GM21423 (cell line): ENCODE results near the gene WDR38.
"Not testable (repeated sequence)": the region's sequence is repeated elsewhere in the genome, so short reads cannot be mapped to it uniquely, and the experiment has no call there.

Experiments used
- ATAC-seq: cut with Tn5 transposase; IDR thresholded peaks from one replicate; pipeline ENCODE4 v1.9.1; 2021; ENCODE audit warnings: mild to moderate bottlenecking, moderate library complexity; ENCODE audit not compliant: unreplicated experiment

WDR38 gene

DNA sequence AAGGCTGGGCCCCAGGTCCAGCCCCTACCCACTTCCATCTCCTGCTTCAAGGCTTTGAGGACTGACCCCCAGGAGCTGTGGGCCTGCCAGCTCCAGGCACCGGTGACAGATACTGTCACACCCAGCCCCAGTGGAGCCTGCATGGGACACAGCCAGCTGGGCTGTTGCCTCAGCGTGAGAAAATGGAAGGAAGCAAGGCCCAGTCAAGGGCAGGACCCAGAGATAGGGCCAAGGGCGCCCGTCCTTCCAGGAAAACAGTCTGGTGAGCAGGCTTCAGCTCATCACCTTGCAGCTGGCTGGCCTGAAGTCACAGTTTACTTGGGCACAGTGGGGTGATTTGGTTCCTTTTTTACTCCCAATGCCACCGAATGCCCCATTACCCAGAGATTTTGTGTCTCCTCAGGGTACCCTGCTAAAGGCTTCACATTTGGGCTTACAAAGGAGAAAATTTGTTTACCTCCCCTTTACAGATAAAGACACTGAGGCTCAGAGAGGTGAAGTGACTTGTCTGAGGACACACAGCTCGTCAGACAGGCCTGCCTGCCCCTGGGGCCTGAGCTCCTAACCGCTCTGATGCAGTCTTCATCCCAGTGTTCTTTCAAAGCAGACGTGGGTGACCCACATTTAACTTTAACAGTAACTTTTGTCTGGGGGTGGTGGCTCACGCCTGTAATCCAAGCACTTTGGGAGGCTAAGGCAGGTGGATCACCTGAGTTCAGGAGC, 21.5 kb upstream of the WDR38 start:
- ATAC-seq = no peak

DNA sequence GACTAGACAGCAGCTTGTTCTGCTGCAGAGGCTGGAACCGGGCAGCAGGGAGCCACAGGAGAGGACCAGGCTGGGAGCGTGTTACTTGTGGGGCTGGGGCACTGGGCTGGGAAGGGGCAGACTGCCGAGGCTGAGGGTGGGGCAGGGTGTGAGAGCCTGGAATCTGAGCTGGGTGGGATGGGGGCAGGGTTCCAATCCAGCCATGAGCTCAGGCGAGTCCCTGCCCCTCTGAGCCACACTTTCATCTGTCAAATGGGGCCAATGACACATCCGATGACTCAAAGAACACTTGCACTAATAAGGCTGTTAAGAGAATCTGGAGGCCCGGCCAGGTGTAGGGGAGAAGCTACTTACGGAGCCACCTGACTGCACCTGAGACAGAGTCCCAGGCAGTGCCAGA, 18.7 kb upstream of the WDR38 start:
- no peak for ATAC-seq

DNA sequence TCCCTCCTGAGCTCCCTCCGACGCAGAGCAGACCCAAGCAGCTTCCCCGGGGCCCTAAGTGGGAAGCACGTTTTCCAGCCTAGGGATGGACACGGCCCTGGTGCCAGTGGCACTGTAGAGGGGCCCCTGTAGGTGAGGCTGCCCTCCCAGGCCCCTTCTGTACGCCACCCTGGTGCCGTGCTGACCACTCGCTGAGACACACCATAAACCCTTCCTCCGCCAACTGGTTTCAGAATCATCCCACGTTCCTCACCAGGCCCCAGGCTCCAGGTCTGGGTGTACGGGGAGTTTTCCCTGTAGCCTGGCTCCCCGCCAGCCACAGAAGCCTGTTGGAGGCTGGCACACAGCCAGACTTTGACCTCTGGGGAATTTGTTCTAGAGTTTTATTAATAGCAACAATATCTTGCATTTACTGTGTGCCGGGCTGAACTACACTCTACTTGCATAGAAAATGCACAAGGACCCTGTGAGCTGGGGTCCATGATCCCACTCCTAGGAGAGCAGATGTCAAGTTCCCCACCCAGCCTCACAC, 18.2 kb upstream of the WDR38 start:
- no peak for ATAC-seq

DNA sequence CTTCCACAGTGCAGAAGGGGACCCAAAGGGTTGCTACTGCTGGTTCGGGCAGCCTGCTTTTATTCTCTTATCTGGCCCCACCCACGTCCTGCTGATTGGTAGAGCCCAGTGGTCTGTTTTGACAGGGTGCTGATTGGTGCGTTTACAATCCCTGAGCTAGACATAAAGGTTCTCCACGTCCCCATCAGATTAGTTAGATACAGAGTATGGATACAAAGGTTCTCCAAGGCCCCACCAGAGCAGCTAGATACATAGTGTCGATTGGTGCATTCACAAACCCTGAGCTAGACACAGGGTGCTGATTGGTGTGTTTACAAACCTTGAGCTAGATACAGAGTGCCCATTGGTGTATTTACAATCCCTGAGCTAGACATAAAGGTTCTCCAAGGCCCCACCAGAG, 15.1 kb upstream of the WDR38 start:
- ATAC-seq = not testable (repeated sequence)

DNA sequence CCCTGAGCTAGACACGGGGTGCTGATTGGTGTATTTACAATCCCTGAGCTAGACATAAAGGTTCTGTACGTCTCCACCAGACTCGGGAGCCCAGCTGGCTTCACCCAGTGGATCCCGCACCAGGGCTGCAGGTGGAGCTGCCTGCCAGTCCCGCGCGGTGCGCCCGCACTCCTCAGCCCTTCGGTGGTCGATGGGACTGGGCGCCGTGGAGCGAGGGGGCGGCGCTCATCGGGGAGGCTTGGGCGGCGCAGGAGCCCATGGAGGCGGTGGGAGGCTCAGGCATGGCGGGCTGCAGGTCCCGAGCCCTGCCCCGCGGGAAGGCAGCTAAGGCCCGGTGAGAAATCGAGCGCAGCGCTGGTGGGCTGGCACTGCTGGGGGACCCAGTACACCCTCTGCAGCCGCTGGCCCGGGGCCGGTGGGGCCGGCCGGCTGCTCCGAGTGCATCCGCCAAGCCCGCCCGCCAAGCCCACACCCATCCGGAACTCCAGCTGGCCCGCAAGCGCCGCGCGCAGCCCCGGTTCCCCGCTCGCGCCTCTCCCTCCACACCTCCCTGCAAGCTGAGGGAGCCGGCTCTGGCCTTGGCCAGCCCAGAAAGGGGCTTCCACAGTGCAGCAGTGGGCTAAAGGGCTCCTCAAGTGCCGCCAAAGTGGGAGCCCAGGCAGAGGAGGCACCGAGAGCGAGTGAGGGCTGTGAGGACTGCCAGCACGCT, 14.5 kb upstream of the WDR38 start:
- ATAC-seq = not testable (repeated sequence)

DNA sequence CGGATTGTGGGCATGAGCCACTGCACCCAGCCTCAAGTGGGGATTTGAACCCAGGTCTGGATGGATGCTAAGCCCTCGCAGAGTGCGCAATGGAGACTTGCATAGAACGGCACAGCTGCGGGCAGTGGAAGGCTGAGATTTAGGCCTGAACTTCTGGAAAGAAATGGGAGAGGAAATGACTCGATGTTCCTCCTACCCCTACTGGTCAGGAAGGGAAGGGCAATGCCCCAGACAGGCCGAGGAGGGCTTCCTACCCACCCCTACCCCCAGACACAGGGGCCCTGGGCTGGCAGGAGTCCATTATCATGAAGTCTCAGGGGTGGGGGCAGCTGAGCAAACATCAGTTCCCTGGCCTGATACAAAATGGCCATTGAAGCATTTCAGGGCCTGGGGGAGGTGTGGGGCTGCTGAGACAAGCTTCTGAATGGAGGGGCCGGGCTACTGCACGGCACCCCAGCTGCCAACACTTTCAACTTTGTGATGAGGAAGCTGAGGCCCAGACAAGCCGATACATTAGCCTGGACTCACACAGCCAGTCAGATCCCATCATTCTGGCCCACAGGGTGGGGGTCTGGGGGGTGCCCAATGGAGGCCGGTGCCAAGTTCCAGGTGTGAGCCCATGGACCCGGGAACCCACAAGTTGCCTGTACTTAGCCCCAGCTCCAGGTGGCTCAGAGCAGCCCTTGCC, 13.5 kb upstream of the WDR38 start:
- ATAC-seq = no peak

DNA sequence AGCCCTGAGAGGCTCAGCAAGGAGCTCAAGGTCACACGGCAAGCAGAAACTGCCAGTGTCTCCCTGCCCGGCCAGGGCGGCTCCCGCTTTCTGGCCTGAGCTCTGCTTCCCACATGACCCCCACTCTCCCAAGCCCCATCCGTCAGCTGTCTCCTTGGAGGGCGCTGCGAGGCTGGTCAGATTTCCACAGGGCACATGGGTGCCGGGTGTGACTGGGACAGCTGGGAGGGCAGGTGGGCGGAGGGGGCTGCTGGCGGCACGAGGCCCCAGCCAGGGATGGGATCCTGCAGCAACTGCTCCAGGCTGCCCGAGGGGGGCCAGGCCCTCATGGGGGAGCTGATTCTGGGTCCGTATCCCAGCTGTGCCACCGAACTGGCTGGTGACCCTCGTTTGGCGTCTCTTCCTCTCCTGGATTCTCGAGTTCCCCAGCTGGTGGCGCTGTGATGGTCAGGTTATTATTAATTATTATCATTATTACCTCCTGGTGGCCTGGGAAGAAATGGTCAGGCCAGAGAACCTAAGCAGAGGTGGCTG, 12.9 kb upstream of the WDR38 start:
- ATAC-seq = no peak

DNA sequence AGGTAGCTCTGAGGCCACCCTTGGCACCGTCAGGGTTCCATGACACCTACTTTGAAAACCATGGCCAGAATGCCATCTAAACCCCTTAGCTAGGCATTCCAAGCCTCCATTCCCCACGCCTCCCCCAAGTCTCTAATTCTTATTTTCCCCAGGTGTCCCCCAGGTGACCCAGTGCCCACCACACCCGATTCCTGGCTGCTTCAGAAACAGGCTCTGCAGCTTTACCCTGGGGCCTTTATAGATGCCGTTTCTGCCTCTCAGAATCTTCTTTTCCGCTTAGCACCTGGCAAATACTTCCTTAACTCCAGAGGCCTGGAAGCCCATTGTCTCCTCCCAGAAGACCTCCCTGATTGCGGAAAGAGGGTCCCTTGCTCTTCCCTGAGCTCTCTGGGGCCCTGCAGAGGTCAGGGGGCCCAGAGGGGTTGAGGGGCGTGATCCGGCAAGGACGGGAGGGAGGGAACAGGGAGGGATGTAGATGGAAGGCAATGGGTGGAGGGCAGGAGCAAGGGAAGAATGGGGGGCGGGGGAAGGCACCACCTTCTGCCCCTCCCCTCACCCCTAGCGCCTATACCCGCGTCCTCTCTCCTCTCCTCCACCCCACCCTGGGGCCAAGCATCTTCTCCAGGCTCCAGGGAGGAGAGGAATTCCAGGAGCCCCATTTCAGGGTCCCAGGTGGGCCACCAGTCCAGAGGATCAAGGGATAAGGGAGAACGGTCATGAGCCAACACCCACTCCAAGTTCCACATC, 12.0 kb upstream of the WDR38 start:
- no peak for ATAC-seq

DNA sequence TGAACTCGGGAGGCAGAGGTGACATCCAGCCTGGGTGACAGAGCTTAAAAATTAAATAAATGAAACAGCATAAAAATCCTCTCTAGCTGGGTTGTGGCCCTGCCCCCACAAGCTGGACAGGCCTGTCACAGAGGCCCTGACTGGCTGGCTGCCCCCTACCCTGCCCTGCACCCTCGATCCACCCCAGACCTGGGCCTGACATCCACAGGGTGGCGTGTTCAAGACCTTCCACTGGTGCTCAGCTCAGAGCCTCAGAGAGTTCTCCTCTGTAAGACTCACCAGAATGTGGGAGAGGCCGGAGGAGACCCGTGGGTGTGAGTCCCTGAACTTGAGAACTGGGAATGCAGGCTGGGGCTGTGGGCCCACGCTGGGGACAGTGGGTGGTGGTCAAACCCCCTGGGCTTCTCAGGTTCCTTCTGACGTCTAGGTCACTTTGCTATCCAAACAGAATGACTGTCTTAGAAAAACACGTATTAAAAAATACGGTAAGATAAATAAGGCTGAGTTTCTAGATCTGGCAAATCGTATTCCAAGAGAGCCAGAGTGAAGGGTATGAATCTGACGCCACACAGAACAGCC, 9.7 kb upstream of the WDR38 start:
- no peak for ATAC-seq

DNA sequence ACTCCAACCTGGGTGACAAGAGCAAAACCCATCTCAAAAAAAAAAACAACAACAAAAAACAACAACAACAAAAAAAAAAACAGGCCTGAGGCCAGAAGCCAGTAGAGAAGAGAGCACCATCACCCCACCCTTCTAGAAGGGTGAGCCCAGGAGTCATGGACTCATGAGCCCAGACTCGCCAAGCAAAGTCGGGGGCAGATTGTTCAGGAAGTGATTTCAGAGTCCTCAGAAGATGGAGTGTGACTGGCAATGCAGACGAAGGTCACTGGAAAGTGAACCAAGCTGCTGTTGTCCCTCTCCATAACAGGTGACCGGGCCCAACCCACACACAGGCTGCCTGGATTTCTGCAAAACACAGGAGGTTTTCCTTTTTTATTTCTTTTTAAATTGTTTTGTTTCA, 9.0 kb upstream of the WDR38 start:
- no peak for ATAC-seq

DNA sequence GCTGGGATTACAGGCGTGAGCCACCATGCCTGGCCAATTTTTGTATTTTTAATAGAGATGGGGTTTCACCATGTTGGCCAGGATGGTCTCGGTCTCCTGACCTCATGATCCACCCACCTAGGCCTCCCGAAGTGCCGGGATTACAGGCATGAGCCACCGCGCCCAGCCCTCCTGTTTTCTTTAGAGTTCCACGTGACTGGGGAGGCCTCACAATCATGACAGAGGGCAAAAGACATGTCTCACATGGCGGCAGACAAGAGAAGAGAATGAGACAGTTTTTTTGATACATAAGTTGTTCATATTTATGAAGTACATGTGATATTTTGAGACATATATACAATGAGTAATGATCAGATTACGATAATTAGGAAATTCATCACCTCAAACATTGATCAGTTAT, 6.8 kb upstream of the WDR38 start:
- ATAC-seq = not testable (repeated sequence)

DNA sequence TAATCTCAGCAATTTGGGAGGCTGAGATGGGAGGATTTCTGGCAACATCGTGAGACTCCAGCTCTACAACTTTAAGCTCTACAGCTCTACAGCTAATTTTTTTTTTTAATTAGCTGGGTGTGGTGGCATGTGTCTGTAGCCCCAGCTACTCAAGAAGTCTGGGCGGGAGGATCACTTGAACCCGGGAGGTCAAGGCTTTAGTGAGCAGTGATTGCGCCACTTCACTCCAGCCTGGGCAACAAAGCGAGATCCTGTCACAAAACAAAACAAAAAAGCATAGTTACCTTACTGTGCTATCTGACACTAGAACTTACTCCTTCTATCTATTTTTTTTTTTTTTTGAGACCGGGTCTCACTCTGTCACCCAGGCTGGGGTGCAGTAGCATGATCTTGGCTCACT, 6.3 kb upstream of the WDR38 start:
- no peak for ATAC-seq

DNA sequence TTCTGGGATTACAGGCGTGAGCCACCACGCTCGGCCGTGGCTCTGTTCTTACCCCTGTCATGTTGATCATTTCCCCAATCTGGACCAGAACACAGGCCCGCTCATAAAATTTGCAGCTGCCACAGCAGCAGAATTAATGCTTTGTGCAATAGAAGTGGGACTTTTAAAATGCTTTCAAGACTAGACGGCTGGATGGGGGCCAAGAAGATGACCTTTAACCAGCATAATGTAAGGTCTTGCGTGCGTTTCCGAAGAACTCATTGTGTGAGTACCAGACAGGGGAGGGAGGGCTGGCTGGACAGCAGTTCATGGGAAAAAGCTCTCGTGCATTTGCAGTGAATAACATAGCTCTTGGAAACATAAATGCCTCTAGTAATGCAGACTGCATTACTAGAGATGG, 3.5 kb upstream of the WDR38 start:
- no peak for ATAC-seq

DNA sequence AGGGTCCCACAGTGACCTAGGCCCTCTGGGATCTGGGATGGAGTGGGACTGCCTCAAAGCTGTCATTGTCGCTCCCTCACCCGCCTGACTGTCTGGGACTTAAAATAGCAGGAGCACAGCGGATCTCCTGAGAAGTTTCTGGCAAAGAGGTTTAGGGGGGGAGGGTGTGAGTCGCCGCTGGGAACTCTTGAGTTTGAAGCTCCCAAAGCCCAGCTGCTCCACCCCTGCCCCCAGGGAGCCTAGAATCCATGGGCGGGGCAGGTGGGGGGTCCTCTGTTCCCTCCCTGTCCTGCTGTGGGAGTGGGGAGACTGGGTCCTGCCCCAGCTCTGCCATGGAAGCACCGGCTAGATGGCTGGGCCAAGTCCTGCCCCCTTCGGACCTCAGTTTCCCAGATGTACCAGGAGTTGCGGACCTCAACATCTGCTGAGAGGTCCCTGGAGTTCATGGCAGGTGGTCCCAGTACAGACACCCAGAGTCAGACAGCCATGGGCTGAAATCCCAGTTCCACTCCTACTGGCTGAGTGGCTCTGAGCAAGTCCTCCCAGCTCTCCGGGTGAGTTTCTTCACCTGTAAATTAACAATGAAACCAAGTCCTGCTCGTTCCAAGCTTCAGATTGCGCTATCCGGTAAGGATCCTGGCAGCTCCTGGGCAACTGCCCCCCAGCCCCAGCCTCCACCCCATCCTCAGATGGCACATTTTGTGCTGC, 985 bp upstream of the WDR38 start:
- ATAC-seq = no peak

DNA sequence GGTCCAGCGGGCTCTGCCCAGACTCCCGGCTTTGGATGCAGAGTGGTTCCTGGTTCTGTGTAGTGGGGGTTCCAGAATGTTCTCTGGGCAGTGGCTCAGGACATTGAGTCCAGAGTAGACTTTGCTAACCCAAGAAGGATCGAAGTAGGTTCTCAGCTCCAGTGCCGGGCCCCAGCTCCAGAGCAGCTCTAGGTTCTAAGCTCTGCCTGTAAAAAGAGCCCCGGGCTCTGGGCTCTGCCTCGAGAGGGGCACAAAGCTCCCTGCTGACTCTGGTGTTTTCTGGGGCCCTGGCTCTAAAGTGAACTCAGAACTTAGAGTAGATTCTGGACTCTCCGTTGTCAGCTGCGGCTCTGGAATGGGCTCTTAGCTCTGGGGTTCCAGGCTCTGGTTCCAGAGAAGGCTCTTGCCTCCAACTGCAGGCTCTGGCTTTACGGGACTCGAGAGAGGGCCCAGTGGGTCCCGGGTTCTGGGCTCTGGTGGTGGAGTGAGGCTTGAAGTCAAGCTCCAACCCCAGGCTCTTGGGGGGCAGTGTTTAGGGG, 414 bp downstream of the WDR38 start:
- ATAC-seq = no peak

DNA sequence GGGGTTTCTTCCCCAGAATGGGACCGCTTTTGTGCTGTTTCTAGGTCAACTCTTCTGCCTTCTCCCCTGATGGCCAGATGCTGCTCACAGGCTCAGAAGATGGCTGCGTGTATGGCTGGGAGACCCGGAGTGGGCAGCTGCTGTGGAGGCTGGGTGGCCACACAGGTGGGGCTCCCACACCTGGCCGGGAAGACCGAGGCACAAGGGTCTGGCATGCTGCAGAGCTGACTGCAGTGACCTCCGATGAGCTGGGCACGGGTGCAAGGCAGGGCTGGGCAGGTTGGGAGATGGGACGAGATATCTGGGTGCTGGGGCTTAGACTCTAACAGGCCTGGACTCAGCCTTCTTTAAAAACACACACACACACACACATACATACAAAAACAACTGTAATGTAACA, 901 bp downstream of the WDR38 start:
- no peak for ATAC-seq

DNA sequence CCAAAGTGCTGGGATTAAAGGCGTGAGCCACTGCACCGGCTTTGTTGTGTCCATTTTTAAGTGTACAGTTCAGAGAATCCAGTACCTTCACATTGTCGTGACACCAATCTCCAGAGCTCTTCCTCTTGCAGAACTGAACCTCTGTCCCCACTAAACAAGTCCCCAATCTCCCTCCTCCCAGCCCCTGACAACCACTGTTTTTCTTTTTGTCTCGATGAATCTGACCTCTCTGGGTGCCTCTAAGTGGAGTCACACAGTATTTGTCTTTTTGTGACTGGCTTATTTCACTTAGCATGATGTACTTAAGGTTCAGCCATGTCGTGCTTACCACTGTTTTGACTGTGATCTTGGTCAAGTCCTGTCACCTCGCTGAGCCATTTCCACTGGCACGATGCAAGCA, 1.6 kb downstream of the WDR38 start:
- ATAC-seq = no peak

DNA sequence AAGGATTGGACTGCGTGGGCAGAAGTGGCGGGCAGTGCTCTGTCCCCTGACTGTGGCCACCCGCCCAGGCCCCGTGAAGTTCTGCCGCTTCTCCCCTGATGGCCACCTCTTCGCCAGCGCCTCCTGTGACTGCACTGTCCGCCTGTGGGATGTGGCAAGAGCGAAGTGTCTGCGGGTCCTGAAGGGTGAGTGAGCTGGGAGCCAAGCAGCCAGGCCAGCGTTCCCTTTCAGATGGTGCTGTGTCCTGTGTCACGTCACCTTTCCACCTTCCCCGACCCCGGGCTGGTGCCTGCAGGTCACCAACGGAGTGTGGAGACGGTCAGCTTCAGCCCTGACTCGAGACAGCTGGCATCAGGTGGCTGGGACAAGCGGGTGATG, 2.3 kb downstream of the WDR38 start:
- ATAC-seq = no peak

DNA sequence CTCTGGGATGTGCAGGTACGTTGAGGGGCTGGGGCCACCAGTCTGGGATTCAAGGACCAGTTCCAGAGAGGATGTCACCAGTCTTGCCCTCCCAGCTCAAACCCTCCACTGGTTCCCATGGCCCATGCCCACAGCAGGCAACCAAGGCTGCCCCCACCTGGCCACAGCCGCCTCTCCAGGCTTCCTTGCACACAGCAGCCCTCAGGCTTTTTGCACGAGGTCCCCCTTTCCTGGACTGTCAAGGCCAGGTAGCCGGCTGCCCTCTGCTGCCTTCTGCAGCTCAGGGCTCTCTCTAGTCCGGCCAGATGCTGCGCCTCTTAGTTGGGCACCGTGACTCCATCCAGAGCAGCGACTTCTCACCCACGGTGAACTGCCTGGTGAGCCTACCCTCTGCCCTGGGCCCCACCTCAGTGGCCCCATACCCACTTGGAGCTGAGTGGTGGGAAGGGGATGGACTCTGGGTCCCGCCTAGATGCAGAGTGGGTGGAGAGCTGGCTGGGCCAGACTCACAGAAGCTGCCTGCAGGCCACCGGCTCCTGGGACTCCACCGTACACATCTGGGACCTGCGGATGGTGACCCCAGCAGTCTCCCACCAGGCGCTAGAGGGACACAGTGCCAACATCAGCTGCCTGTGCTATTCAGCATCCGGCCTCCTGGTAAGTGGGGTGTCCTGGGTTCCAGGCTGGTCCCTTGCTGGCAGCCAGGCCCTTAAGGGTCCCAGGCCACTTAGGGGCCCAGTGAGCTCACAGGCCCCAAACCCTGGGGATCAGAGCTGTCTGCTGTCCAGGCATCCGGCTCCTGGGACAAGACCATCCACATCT, 2.9 kb downstream of the WDR38 start:
- ATAC-seq = no peak
